ENCODE measurements around the gene HIRIP3. TPM values are rescaled to one million over a fixed set of nuclear protein-coding genes. Genes with fewer than 3 reads are reported as not detected.

HIRIP3 gene
- total and polyA plus RNA-seq, 2 of the 8 experiments (the other 6 are each of a cell fraction or from before 2014, with no cell fraction given), result 11.9 to 18.5 TPM

DNA sequence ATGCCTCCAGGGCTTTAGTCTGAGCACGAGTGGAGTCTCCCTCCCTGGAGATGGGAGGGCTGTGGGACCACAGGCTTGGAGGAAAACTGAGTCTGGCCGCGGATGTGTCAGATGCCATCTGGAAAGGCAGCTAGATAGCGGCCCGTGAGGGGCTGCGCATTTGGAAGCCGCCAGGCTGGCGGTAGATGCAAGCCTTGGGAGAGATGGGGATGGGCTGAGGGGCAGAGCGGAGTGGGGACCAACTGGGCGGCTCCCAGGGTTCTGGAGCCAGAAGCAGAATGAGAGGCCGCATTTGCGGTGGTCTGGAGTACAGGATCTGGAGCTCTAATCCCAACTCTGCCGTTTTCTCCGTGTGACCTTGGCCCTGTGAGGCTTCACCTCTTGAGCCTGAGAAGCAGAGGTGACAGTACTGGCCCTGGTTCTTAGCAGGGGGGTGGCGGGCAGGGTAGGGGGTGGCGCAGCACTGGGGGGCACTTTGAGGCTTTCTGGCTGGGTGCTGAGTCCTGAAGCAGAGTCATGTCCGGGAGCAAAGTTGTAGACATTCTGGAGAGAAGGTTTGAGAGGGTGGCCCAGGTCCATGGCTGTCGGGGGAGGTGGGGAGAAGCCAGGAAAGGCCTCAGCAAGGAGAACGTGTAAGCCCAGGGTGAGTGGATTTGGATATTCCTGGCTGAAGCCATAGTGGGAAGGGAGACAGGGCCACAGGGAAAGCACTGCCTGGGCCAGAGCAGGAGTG lies 7.4 kb upstream of the HIRIP3 start (continued):
- no peak for TF ChIP-seq GTF2F1 (IDR thresholded peaks at IDR 0.05; ENCODE audit: borderline replicate concordance, low read depth, low read length)
- no peak for TF ChIP-seq SAP30 (IDR thresholded peaks at IDR 0.05; ENCODE audit: insufficient read depth, insufficient replicate concordance, low read length)
- TF ChIP-seq ZNF274 (IDR thresholded peaks at IDR 0.05; ENCODE audit: borderline replicate concordance, extremely low read depth, low read length), result no peak
- no peak for TF ChIP-seq BRCA1 (IDR thresholded peaks at IDR 0.05; ENCODE audit: low read depth, low read length)
